GM18868 (cell line): ENCODE data around the gene NDRG3.

Experiments used
- ATAC-seq: cut with Tn5 transposase; IDR thresholded peaks from one replicate; pipeline ENCODE4 v1.9.1; 2021; ENCODE audit warnings: mild to moderate bottlenecking, moderate library complexity; ENCODE audit not compliant: unreplicated experiment

Gene NDRG3

DNA sequence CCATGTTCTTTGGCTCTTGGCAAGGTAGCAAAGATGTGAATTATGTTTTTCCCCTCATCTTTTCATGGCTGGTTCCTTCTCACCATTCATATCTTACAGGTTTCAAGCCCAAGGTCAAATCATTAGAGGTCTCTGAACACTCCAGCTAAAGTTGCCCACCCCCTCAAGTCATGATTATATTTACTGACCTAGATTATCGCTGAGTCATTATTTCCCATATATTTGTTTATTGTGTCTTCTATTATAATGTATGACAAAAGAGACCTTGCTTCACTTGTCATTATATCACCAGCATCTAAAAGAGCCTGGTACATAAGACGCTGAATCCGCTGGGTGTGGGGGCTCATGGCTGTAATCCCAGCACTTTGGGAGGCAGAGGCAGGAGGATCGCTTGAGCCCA lies 15.2 kb upstream of the NDRG3 start:
- ATAC-seq: no peak

DNA sequence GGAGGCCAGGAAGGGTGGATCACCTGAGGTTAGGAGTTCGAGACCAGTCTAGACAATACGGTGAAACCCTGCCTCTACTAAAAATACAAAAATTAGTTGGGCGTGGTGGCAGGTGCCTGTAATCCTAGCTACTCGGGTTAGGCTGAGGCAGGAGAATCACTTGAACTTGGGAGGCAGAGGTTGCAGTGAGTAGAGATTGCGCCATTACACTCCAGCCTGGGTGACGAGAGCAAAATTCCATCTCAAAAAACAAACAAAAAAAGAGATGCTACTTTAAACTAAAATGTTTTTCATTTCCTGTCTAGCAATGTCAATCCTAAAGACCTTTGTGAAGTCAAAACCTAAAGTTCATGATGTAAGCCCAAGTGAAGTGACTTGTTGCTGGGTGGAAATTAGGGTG lies 14.8 kb upstream of the NDRG3 start:
- ATAC-seq: no peak

DNA sequence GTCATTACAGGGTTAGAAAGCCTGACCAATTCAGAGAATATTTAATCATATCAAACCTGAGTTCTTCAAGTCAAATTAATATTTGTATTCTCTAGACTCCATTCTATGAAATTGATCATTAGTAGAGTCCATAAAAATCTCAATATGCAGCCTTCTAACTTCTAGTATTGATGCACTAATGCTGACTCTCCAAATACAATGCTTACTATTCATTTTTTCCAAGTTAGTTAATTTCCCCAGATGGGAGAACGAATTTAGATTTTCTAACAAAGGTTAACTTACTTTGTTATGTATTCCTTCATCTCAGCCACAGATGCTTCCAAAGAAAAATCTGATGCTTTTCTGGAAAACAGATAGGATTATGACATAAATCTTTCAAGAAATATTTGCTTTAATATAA lies 12.4 kb upstream of the NDRG3 start:
- no peak for ATAC-seq

DNA sequence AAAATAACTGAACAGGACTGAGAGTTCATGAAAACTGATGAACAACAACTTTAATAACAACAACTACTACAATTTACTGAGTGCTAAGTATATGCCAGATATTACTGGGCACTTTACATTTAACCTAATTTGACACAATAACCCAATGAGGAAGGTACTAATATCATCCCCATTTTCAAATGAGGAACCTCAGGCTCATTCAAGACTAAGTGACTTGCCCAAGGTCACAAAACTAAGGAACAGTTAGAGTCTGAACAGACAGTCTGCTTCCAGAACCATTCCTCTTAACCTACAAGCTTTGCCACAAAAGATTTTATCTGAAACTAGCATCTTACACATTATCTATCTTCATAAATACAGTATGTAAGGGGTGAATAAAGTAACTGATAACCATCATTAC lies 10.6 kb upstream of the NDRG3 start:
- ATAC-seq: no peak

DNA sequence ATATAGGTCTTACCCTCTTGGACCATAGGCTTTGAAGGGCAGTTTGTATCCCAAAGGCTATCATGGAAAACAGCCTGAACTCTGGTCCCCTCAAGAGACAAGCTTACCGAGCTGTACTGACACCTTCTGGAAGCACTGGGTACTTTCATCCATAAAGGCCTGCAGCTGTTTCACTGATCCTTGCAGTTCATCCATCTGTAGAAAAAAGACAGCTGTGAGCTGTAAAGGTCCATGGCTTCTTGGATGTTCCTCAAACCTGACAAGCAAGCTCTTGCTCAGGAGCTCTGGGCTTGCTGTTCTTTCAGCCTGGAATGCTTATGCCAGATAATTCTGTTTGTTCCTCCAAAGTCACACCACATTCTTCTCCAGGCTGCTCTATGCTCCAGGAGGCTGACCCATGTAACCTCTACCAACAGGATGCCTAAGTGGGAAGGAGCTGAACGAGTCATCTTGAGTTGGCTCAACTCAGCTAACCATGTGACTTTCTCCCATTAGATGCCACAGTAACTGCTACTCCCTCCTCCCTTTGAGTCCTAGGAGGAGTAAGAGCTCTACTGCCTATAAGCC lies 8.8 kb upstream of the NDRG3 start:
- no peak for ATAC-seq

DNA sequence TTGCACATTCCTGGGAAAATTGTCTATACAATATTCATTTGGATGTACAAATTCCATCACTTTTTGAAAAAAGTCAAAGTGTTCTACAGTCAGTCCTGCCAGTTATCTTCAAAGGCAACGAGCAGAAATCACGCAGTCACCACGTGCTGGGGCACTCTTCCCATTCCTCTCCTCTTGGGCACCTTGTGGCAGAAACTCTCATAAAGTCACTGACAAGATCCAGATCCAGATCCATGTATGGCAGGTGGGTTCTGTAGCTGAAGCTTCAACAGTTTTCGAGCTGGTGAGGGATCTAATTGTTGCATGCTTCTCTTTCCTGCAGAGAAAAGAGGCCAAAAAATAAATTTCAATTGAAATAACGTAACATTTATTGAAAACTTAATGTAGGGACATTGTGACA lies 6.7 kb upstream of the NDRG3 start:
- no peak for ATAC-seq

DNA sequence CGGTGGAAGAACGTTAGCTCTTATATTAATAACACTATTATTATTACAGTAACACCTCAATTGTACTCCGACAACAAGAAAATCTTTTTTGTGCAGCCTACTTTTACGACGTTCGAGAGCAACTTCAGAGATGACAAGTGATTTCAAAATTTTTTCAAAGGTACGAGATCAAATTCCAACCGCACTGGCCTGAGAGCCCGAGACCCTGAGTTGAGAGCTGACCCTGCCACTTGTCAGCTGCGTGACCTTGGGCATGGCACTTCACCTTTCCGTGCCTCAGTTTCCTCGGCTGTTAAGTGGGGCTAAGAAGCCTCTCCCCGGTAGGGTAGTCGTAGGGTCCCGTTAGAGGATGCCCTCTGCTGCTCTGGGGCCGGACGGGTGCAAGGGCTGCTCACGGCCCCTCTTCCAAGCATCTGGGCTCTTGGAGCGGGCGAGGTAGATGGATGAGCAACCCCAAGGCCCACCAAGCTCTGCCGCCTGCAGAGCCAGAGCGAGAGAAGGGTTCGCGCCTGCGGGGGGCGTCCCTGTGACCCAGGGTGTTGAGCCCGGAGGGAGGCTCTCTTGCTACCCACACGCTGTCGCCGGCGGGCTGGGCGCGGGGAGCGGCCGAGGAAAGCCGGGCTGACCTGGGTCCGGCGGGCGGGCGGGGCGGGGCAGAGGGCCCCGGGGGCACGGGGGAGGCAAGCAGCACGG lies 510 bp downstream of the NDRG3 start:
- ATAC-seq: peak; percentile 26

DNA sequence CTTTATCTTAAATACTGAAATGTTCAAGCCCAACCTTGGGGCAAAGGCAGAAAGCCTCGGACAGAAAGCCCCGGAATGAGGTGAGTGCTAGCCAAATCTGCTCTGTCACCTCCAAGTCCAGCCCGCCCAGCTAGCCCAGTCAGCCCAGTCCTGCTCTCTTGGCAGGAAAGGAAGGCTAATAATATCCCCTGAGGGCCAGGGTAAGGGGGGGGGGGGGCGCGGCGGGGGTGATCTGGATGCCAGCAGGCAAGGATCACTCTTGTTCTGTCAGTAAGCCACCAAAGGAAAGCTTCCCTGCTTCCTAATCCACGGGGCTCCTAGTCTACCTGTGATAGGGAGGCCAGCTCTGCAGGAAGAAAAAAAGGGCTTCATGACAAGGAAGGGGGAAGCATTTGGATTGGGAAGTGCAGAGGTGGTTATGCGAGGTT lies 1.1 kb downstream of the NDRG3 start:
- ATAC-seq: no peak

DNA sequence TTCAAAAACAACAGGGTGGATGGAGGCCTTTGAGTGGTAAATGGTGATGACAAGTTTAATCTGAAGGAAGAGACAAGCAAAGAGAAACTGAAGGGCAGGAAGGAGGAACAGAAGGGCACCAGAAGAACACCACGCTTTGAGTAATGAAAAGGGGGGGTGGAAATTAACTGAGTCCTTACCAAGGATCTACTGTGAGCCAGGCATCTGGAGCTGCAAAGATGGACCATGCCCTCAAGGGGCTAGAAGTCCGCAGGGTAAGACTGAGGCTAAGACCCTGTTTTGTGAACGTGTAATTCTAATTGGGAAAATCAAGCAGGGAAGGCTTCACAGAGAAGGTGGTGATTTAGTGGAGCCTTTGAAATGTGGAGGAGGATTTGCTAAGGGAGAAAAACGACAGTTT lies 1.6 kb downstream of the NDRG3 start:
- no peak for ATAC-seq

DNA sequence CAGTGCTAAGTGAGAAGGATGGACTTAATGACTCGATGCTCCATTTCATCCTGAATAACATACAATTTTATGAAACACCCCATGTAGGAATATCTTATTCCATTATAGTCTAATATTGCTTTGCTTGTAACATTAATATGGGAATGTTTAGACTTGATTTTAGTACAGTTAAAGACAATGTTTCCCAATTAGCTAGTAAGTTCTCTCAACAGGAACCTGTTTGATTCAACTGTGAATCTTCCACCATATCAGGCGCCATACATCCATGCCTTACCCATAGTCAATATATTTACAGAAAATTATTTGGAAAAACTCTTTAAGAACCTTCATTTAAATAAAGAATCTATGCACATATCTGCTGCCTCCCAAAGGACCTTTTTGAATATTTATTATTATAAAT lies 3.3 kb downstream of the NDRG3 start:
- no peak for ATAC-seq

DNA sequence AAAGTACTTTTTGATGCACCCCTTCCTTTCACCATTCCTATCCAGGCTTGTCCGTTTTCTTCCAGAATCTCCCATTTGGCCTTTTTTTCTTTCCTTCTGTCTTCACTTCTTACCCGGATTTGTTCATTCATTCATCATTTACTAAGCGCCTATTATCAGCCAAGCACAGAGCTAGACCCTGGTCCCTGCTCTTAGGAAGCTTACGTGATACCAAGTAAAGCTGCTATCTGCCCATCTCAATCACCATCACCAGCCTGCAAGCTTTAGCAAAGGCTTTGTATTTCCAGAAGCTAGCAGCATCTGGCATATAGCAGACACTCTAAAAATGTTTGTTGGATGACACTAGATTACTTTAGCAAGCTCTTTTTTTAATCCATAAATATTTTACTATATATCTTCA lies 4.8 kb downstream of the NDRG3 start:
- no peak for ATAC-seq

DNA sequence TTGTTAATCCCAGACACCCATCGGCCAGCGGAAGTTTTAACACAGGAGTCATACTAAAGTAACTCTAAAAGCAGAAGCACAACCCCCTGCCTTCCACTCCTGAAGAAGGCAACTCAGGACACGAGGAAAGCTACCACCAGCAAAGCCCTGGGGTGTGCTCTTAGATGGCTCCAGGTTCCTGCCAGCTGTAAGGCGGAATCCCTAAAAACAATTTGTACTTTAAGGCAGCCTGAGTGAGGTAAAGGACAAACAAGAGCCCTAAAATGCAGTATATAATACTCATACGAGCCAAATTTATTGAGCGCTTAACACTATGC lies 8.7 kb downstream of the NDRG3 start:
- ATAC-seq: no peak

DNA sequence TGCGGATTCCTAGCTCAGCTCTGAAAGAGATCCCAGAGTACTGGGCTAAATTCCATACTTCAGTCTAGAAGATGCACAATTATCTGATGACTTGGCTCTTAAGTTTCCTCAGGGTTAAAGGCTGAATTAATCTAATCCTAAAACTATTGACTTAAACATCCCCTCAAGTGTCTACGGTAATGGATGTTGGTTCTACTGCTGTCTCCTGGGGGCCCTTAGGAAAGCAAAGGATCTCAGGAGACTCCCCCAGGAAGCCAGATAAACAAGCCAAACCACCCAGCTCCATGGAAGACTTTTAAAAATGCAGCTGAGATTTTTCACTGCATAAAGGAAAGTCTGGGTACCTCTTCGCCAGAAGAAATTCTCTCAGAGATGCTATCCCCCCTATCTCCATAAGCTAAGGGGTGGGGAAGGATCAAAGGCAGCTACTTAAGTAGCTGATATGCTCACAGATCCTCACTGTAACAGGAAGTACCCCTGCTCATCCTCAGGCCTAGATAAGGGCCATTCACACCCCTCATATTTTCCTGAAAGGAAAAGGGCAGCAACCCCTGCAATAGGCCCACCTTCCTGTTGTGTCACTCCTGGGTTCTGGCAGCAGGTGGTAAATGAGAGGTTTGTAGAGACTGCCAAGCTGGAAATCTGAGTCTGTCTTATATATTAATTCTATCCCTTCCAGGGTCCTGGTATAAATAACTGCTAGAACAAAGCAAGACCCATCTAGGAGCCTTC lies 9.3 kb downstream of the NDRG3 start:
- no peak for ATAC-seq

DNA sequence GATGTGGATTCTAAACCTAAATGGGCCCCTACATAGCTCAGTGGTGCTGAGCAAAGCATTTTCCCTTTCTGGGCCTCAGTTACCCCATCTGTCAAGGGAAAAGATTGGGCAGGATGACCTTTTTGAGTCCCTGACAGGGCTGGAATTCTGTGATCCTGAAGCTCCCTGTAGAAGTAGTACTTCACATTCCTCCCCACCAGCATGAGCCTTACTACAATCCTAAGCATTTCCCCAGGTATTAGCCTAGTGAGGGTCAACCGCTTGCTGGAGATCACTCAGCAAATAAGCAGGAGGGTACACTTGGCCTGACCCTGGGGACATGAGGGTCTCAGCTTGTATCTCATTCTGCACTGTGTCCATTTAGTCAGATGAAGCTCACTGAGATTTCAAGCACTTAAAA lies 13.4 kb downstream of the NDRG3 start:
- ATAC-seq: no peak

DNA sequence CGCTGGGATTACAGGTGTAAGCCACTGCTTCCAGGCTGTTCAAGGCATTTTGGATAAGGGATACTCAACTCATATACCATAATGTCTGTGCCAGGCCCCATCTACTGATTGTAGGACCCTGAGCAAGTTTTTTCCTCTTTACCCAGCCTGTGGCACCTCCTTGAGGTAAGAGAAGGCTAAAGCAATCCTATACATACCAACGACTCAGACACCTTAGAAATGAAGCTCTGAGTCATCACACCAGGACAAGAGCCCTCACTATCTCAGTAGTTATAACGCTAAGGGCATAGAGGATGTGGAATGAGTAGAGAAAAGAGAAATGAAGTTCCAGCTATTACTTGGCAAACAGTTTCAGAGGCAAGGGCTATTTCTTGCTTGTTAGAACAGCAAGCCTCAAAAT lies 16.9 kb downstream of the NDRG3 start:
- ATAC-seq: no peak

DNA sequence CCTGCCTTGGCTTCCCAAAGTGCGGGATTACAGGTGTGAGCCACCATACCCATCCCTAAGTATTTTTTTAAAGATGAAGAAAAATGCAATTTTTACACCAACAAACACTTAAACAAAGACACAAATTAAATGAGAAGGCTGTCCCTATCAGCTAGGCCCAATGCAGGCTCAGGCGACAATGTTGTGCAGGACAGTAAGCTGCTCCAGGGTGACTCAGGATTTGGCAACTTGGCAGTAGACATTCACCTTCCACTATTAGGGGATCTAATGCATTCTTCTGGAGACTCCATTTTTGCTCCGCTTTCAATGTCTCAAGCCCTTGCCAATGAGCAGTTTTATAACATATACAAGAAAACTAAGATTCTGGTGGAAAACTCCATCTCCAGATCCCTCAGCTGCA lies 19.7 kb downstream of the NDRG3 start:
- ATAC-seq: no peak

DNA sequence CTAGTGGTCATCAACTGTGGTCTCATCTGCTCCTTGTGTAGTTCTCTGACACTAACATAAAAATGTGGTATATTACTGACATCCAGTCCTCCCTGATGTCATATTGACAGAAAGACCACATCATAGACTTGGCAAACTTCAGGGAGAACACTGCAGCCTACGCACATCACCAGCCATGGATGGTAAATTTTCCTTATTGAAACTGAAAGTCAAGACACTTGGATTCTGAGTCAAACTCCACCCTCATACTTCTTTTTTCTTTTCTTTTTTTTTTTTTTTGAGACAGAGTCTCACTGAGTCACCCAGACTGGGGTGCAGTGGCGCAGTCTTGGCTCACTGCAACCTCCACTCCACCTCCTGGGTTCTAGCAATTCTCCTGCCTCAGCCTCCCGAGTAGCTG lies 25.4 kb downstream of the NDRG3 start:
- no peak for ATAC-seq

DNA sequence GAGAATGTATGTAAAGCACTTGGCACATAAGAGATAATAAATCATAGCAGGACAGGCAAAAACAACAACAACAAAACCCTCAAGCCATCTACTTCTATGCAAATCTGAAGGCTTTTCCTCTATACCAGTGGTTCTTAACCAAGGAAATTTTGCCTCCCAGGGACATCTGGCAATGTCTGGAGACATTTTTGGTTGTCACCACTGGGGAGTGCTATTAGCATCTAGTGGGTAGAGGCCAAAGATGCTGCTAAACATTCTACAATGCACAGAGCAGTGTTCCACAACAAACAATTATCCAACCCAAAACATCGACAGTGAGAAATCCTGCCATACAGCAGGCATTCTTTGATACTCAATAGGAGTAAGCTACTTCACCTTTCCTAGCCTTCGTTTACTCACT lies 28.2 kb downstream of the NDRG3 start:
- no peak for ATAC-seq

DNA sequence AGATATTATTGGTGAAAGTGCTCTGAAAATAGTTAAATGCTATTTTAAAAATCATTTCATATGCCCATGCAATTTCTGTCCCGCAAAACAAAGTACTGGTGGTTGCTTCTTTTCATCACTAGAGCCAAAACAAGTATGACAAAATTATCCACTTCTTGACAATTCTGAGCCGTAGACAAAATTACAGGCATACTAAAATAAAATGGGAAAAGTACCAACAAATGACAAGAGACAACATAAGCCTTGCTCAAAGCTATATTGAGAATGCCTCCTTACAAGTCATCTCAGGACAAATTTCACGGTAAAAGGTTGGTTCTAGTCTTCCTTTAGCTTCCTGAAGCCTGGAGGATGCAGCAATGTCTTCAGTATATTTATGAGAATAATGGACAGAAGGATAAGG lies 28.9 kb downstream of the NDRG3 start:
- no peak for ATAC-seq

DNA sequence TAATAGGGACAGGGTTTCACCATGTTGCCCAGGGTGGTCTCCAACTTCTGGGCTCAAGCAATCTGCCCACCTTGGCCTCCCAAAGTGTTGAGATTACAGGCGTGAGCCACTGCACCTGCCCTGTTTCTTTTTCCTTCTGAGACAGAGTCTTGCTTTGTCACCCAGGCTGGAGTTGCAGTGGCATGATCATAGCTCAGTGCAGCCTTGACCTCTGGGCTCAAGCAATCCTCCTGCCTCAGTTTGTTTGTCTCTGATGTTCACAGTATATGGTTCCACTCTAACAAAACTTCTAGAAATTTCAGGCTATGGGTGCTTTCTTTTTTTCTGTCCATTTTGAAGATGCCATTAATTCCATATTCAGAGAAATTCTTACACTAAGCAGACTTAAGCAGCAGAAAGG lies 33.1 kb downstream of the NDRG3 start:
- no peak for ATAC-seq

DNA sequence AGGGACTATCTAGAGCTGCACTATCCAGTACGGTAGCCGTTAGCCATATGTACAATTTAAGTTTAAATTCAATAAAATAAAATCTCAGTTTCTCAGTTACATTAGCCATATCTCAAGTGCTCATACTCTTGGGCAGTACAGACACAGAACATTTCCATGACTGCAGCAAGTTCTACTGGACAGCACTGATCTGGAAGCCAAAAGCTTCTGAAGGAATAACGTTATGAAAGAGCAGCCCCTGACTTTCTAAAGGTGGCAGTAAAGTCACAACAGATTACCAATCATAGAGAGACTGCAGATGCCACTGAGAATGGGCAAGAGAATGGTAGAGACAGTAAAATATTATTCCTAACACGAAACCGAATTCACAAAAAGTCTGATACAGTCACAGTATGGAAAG lies 36.8 kb downstream of the NDRG3 start:
- ATAC-seq: no peak

DNA sequence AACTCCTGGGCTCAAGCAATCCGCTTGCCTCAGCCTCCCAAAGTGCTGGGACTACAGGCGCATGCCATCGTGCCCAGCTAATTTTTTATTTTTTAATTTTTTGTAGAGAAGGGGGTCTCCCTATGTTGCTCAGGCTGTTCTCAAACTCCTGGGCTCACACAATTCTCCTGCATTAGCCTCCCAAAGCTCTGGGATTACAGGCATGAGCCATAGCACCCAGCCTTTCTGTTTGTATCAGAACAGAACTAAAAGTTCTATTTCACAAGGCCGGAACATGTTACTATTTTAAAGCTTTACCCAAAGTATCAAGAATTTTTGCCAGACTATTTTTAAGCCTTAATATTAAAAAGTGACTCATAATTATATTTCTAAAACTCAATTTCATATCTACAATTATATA lies 42.4 kb downstream of the NDRG3 start:
- ATAC-seq: no peak

DNA sequence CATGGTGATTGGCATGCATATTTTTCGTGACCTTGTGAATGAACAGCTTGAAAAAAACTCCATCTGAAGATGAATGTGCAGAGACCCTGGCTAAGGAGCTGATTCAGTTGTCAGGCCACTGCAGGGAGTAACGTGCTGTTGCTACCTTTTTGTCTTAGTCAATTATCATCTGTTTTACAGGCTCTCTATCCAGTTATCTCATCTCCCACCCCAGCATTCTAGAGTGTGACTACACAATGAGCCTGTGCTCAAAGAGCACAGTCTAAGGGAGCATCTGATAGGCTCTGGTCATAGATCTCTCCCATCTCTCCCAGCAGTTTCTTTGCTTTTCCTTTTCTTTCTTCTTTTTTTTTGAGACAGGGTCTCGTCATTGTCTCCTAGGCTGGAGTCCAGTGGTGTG lies 45.5 kb downstream of the NDRG3 start:
- ATAC-seq: no peak
